Nephron progenitor cell (in vitro differentiated cells): ENCODE measurements around the gene CTSD.

Experiments used
- DNase-seq: peaks from one replicate; pipeline ENCODE4 v3.0.0; 2021
- H3K27ac Mint-ChIP-seq: 2 replicates; pipeline ENCODE4 v1.8.0; 2021; ENCODE audit warnings: mild to moderate bottlenecking, moderate library complexity, mixed read lengths
- H3K27me3 Mint-ChIP-seq: 2 replicates; pipeline ENCODE4 v1.8.0; 2021; ENCODE audit warnings: mild to moderate bottlenecking, low read depth, mixed read lengths; ENCODE audit not compliant: poor library complexity
- H3K36me3 Mint-ChIP-seq: 2 replicates; pipeline ENCODE4 v1.8.0; 2021; ENCODE audit warnings: low read depth, mixed read lengths
- H3K4me1 Mint-ChIP-seq: 2 replicates; pipeline ENCODE4 v1.8.0; 2021; ENCODE audit warnings: mixed read lengths
- H3K4me3 Mint-ChIP-seq: 2 replicates; pipeline ENCODE4 v1.8.0; 2021; ENCODE audit warnings: mild to moderate bottlenecking, moderate library complexity, mixed read lengths
- H3K9me3 Mint-ChIP-seq: 2 replicates; pipeline ENCODE4 v1.8.0; 2021; ENCODE audit warnings: mild to moderate bottlenecking, moderate library complexity, mixed read lengths
- TF ChIP-seq, protein P1 (sequence below): fragments of 200-600 bp; sonication (generic); IDR thresholded peaks from 2 replicates; pipeline ENCODE4 v1.5.0; 2021; ENCODE audit warnings: antibody characterized with exemption

Gene CTSD

DNA sequence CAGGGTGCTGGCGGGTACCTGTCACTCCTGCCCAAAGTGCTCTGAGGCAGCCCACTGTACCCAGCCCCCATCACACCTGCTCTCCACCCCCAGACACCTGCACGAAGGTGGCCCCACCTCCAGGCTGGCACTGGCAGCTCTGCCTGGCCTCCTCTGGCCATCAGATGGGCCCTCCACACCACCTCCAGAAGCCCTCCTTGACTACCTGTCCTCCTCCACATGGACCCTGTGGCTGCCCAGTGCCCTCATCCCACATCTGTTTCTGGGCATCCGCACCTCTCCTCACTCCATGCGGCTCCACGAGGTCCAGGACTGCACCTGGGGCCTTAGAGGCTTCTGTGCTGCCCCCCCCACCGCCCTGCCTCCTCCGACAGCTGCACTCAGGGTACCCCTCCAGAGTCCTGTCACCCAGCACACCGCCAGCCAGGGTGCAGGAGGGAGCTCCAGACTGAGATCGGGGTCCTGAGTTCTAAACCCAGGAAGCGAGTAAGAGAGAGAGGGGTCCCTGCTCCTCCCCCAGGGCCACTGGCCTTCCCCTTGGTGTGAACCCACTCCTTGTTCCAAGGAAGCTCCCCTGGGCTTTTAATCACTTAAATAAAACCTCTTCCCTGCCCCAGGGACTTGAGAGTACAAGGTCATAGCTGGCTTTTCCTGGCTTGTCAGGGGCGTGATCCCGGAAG is 1.7 kb downstream of the CTSD start:
- Mint-ChIP-seq H3K9me3 (no peaks in the 10 kb centered on the region), H3K36me3 (no peaks in the 10 kb centered on the region), H3K4me3 (peak overlapping the region; percentile 72), H3K27ac (peak overlapping the region; percentile 54), H3K4me1 (peaks cover 20% of the 10 kb centered on the region), H3K27me3 (no peaks in the 10 kb centered on the region)
- no peak for DNase-seq
- TF ChIP-seq, protein P1, sequence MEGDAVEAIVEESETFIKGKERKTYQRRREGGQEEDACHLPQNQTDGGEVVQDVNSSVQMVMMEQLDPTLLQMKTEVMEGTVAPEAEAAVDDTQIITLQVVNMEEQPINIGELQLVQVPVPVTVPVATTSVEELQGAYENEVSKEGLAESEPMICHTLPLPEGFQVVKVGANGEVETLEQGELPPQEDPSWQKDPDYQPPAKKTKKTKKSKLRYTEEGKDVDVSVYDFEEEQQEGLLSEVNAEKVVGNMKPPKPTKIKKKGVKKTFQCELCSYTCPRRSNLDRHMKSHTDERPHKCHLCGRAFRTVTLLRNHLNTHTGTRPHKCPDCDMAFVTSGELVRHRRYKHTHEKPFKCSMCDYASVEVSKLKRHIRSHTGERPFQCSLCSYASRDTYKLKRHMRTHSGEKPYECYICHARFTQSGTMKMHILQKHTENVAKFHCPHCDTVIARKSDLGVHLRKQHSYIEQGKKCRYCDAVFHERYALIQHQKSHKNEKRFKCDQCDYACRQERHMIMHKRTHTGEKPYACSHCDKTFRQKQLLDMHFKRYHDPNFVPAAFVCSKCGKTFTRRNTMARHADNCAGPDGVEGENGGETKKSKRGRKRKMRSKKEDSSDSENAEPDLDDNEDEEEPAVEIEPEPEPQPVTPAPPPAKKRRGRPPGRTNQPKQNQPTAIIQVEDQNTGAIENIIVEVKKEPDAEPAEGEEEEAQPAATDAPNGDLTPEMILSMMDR = no peak

DNA sequence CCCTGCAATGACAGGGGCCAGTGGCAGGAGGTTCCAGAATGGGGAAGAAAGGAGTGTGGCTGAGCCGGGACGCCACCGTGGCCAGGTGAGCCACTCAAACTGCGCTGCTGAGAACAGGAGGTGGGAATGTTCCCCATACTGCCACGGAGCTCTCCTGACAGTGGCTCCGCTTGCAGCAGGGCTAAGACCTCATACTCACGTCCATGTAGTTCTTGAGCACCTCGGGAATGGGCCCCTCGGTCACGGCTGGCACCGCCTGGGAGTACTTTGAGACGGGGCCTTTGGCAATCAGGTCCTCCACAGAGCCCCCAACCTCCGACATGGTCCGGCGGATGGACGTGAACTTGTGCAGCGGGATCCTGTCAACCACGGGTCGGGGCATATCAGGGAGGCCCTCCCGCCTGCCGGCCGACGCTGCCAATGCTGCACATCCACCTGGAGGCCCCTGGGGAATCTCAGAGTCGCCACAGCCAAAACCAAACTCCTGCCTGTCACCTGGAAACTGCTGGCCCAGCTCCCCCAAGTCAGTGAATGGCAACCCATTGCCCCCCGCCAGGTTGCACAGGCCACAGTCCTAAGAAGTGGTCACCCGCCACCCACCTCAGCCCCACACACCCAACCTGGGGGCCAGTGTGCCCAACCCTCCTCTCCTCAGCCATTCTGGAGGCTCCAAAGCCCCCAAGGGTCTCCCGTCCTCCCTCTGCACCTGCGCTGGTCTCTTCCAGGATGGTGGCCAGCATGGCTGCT is 2.4 kb downstream of the CTSD start:
- Mint-ChIP-seq H3K4me1 (peaks cover 23% of the 10 kb centered on the region), H3K4me3 (no peak overlapping the region), H3K27me3 (no peaks in the 10 kb centered on the region), H3K27ac (no peak overlapping the region), H3K9me3 (no peaks in the 10 kb centered on the region), H3K36me3 (no peaks in the 10 kb centered on the region)
- DNase-seq = no peak
- TF ChIP-seq, protein P1 = no peak

DNA sequence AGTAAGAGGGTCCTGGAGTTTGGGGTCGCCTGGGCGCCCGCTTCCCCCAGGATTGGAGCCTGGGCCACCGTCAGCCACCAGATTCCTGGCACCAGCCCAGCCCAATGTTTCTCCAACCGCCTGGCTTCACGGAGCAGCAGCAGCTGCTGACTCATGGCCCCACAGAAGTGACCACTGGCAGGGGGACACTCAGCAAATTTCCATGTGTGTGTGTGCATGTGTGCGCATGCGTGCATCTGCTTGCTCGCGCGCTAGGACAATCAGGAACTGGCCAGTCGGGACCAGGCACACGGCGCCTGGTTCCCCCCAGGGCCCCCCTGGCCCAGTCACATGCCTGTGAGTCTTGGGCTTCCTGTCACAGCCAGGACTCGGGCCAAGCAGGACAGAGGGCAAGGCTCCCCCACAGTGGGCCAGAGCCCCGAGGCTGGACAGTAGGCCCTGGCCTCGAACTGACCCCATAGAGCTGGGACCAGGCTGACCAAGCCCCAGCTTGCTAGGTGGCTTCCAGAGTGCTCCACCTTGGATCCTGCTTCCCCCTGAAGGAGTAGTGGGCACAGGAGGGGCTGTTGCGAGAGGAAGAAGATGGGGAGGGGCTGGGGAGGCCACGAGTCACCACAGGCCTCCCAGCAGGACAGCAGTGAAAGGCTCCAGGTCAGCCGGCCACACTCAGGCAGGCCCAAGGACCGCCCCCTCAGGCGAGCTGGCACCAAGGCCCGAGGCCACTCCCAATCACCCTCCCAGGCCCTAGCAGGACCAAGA is 3.2 kb downstream of the CTSD start:
- no peaks in the 10 kb centered on the region for H3K9me3 Mint-ChIP-seq
- H3K27me3 Mint-ChIP-seq = no peaks in the 10 kb centered on the region
- H3K27ac Mint-ChIP-seq = no peak overlapping the region
- TF ChIP-seq, protein P1 = no peak
- no peaks in the 10 kb centered on the region for H3K36me3 Mint-ChIP-seq
- H3K4me3 Mint-ChIP-seq = no peak overlapping the region
- no peak for DNase-seq
- H3K4me1 Mint-ChIP-seq = peaks cover 30% of the 10 kb centered on the region

DNA sequence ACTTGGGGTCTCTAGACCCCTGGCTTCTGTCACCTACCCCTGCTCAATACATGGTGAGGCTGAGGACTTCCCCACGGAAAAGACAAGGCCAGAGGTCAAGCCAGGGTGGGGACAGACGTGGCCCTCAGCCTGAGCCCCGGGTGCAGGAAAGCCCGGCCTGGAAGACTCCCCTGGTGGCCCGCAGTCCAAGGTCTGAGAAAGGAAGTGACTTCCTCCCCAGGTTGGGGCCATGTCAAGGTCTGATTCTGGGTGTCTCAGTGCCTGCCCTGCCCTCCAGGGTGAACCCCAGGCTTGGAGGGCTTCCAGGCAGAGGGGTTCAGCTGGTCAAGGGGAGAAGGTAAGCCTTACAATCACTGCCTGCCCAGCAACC is 3.9 kb downstream of the CTSD start:
- H3K36me3 Mint-ChIP-seq = no peaks in the 10 kb centered on the region
- peaks cover 32% of the 10 kb centered on the region for H3K4me1 Mint-ChIP-seq
- no peaks in the 10 kb centered on the region for H3K9me3 Mint-ChIP-seq
- no peaks in the 10 kb centered on the region for H3K27me3 Mint-ChIP-seq
- TF ChIP-seq, protein P1 = no peak
- H3K4me3 Mint-ChIP-seq = no peak overlapping the region
- DNase-seq = no peak
- H3K27ac Mint-ChIP-seq = no peak overlapping the region

DNA sequence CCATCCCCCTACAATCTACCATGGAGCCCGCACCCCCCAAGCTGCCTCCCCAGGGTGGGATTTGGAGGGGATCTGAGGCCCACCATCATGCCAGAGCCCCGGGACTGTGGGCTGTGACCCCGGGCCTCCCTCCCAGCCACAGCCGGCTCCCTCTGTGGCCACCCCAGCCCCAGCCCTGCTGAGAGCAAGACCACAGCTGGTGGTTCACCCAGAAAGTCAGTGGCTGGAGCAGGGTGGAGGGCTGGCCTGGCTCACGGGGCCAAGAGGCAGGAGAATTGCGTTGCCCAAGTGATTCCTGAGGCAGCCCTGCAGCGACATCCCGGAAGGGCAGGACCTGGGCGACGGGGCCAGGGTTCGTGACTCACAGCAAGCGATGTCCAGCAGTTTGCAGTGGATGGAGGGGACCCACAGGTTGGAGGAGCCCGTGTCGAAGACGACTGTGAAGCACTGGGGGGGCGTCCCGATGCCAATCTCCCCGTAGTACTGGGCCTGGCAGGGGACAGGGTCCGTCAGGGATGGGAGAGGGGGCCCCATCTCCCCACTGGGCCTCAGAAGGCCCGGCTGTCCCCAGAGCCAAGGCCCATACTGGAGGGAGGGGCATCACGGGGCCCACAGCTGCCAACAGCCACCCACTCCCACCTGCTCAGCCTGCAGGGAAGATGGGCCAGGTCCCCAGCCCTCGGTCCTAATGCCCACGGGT is 4.4 kb downstream of the CTSD start:
- peaks cover 30% of the 10 kb centered on the region for H3K4me1 Mint-ChIP-seq
- H3K9me3 Mint-ChIP-seq = no peaks in the 10 kb centered on the region
- TF ChIP-seq, protein P1 = no peak
- H3K4me3 Mint-ChIP-seq = no peak overlapping the region
- H3K36me3 Mint-ChIP-seq = no peaks in the 10 kb centered on the region
- DNase-seq = no peak
- H3K27ac Mint-ChIP-seq = no peak overlapping the region
- no peaks in the 10 kb centered on the region for H3K27me3 Mint-ChIP-seq
